ENCODE results near the gene RAB27A. TPM values are rescaled to one million over a fixed set of nuclear protein-coding genes. Genes with fewer than 3 reads are reported as not detected.

Gene RAB27A
- total RNA-seq, 1 donor from 2014 or later, result 4.6 TPM

GRCh38 chr15:55224892-55225291, 64.7 kb downstream of the RAB27A start:
- no peak for TF ChIP-seq CTCF (conservative IDR thresholded peaks at IDR 0.05; ENCODE audit: low read depth, low read length)
- DNase-seq (ENCODE audit: low read depth), result peak; percentile 85

GRCh38 chr15:55222588-55222987, 67.0 kb downstream of the RAB27A start:
- no peak overlapping the region for H3K4me3 ChIP-seq (ENCODE audit: low read depth, low read length)
- no peak for TF ChIP-seq CTCF (conservative IDR thresholded peaks at IDR 0.05; ENCODE audit: low read depth, low read length)
- no peak for DNase-seq (ENCODE audit: low read depth)

More at GRCh38 chr15:55224892-55225291, 64.7 kb downstream of the RAB27A start:
- H3K4me3 ChIP-seq (ENCODE audit: low read depth, low read length), result no peak overlapping the region

- no peak overlapping the region for H3K4me3 ChIP-seq (ENCODE audit: low read depth, low read length)
- DNase-seq (ENCODE audit: low read depth), result peak; percentile 95
- TF ChIP-seq CTCF (conservative IDR thresholded peaks at IDR 0.05; ENCODE audit: low read depth, low read length), result no peak
Measured at GRCh38 chr15:55221090-55222011, 68.3 kb downstream of the RAB27A start.

GRCh38 chr15:55220606-55221005, 69.0 kb downstream of the RAB27A start:
- no peak overlapping the region for H3K4me3 ChIP-seq (ENCODE audit: low read depth, low read length)
- no peak for TF ChIP-seq CTCF (conservative IDR thresholded peaks at IDR 0.05; ENCODE audit: low read depth, low read length)
- no peak for DNase-seq (ENCODE audit: low read depth)

GRCh38 chr15:55218056-55218455, 71.6 kb downstream of the RAB27A start:
- TF ChIP-seq CTCF (conservative IDR thresholded peaks at IDR 0.05; ENCODE audit: low read depth, low read length), result no peak
- DNase-seq (ENCODE audit: low read depth), result no peak
- H3K4me3 ChIP-seq (ENCODE audit: low read depth, low read length), result no peak overlapping the region

GRCh38 chr15:55204464-55204863, 85.1 kb downstream of the RAB27A start:
- no peak for DNase-seq (ENCODE audit: low read depth)
- no peak for TF ChIP-seq CTCF (conservative IDR thresholded peaks at IDR 0.05; ENCODE audit: low read depth, low read length)
- H3K4me3 ChIP-seq (ENCODE audit: low read depth, low read length), result no peak overlapping the region

GRCh38 chr15:55202206-55202605, 87.4 kb downstream of the RAB27A start:
- no peak for DNase-seq (ENCODE audit: low read depth)
- TF ChIP-seq CTCF (conservative IDR thresholded peaks at IDR 0.05; ENCODE audit: low read depth, low read length), result no peak
- H3K4me3 ChIP-seq (ENCODE audit: low read depth, low read length), result no peak overlapping the region

All from epithelial cell of proximal tubule (primary cell).